ENCODE measurements around the gene ZNF385C.

Gene ZNF385C

DNA sequence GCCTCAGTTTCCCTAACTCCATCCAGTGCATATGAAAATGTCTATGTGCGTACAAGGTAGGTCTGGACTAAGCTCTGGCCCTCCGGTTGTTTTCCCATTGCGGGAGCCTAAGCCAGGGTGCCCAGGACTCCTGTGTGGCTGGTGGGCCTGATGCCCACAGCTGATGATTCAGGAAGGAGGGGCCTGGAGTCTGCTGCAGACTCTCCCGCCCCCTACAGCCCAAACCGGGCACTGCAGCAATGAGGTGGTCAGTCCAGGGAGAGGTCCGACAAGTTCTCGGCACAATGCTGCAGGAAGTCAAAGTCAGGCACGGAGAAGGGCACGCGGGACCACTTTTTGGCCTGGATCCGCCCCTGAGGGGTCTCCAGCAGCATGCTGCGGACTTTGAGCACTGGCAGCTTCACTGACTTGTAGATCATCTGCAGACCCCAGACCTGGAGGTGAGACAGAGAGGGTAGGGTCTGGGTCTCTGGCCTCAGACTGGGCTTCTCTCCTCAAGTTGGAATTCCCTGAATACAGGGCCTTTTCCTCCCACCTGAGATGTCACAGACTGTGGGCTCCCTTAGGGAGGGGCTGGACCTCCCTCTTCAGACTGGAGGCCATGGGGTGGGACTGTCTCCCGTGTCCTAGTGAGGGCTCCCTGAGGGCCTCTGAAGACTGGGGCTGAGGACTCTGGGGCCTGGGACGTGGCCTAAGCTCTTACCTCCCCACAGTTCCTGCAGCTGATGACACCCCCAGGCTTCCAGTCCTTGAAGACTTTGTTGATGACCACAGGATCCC, 3.4 kb upstream of the ZNF385C start:
- no peak overlapping the region for H3K4me3 Mint-ChIP-seq
- H3K36me3 Mint-ChIP-seq, result peaks cover 5% of the 10 kb centered on the region
- no peaks in the 10 kb centered on the region for H3K9me3 Mint-ChIP-seq
- H3K4me1 Mint-ChIP-seq, result peaks cover 8% of the 10 kb centered on the region
- peaks cover 3% of the 10 kb centered on the region for H3K27me3 Mint-ChIP-seq
- no peak overlapping the region for H3K27ac Mint-ChIP-seq

DNA sequence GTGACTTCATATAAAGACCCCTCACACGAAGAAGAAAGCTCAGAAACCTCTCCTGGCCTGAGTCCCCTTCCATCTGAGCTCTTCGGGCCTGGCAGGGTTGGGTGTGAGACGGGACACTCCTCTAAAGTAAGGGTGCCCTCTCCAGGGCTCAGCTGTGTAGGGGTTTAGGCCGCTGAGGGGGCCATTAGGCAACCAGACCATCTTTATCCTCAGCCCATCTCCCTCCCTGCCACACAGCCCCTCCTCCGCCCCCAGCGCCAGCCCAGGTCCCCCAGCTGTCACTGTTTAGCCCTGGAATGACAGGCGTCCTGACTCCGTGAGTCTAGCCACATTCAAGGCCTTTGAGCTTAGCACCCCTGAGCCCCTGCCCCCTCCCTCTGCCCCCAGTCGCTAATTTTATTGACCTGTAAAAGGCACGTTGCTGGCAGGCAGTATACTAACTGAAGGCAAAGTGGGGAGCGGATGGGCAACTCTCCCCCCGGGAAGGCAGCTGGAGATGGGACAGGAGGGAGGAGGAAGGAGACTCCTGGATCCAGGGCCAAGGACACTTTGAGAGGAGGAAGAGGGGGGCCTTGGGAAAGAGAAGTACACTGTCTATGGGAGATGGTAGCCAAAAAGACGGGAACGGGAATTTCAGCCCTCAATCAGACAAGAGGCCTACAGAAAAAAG, 592 bp upstream of the ZNF385C start:
- Mint-ChIP-seq H3K27me3 (peaks cover 7% of the 10 kb centered on the region), H3K9me3 (no peaks in the 10 kb centered on the region), H3K4me1 (peaks cover 8% of the 10 kb centered on the region), H3K27ac (no peak overlapping the region), H3K4me3 (peak overlapping the region; percentile 39), H3K36me3 (peaks cover 3% of the 10 kb centered on the region)

DNA sequence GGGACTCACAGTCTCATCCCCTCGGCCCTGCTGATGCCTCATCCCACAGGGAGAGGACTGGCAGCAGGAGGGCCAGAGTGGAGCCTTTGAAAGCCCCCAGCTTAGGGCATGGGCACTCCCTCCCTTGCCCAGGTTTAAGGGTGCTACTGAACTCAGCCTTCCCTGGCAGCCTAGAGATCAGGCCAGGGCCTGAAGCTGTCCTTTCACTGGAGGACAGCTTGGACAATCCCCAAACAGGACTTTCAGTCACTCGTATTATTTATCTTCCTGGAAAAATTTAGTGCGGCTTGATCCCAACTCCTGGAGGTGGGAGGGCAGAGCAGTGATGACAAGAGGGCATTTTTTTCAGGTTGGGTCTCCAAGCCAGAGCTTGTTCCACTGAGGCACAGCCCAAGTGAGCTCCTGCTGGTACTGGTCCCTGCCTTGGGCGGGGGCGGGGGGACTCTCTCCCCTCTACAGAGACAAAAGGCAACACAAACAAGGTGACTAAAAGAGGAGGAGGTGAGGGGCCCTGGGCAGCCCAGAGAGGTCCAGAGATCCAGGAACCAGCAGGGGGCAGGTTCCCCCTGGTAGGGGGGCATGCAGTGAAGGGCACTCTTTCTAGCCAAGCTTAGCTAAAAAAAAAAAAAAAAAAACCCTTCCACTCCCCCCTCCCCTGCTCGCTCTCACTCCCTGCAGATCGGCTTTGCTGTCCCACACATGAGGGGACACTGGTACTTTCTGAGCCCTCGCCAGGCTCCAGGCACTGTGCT, 1.7 kb downstream of the ZNF385C start:
- peaks cover 8% of the 10 kb centered on the region for H3K4me1 Mint-ChIP-seq
- H3K27me3 Mint-ChIP-seq, result peaks cover 7% of the 10 kb centered on the region
- H3K9me3 Mint-ChIP-seq, result no peaks in the 10 kb centered on the region
- no peaks in the 10 kb centered on the region for H3K36me3 Mint-ChIP-seq
- no peak overlapping the region for H3K4me3 Mint-ChIP-seq
- no peak overlapping the region for H3K27ac Mint-ChIP-seq

DNA sequence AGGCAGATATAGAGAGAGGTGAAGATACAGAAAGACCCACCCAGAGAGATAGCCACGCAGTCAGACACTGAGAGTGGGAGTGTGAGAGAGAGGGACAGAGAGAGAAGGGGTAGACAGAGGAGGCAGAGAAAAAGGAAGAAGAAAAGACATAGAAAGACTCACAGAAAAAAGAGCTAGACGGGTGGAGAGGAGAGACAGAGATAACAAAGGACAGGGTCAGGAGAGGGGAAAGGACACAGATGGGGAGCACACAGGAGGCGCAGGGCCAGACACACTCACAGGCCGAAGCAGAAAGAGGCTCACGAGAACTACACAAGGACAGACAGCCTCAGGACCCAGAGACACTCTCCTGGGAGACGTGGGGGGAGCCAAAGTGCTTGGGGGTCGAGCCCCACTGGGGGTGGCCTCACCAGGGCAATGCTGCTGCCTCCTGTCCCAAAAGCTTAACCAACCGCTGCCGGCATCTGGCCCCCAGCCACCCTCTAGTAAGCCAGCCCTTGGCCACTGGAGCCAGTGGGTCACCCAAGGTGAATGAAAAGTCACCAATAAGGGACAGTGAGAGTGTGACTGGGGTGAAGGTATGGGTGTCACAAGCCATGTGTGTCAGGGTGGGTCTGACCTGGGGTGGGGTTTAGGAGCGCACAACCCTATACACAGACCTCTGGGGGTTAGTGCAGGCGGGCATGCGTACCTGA, 3.8 kb downstream of the ZNF385C start:
- Mint-ChIP-seq H3K4me3 (no peak overlapping the region), H3K9me3 (no peaks in the 10 kb centered on the region), H3K27me3 (peaks cover 7% of the 10 kb centered on the region), H3K4me1 (peaks cover 8% of the 10 kb centered on the region), H3K36me3 (no peaks in the 10 kb centered on the region), H3K27ac (no peak overlapping the region)

DNA sequence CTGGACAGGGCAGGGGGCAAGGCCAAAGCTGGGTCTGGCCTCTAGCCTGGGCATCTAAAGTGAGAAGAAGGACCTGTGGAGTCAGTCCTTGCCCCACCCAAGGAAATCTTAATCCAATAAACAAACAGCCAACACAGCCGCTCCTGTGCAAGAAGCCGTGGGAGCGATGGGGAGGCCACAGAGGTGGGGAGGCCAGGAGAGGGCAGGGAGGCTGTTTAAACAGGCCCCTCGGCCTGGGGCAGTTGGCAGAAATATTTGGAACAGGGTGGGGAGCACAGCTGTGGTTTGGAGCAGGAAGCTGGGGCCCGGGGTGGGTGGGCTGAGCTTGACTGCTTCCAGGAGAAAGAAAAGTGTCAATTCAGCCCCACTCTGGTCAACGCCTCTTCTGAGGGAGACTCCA, 5.3 kb downstream of the ZNF385C start:
- no peaks in the 10 kb centered on the region for H3K9me3 Mint-ChIP-seq
- no peak overlapping the region for H3K27ac Mint-ChIP-seq
- no peak overlapping the region for H3K4me3 Mint-ChIP-seq
- no peaks in the 10 kb centered on the region for H3K36me3 Mint-ChIP-seq
- H3K27me3 Mint-ChIP-seq, result peaks cover 10% of the 10 kb centered on the region
- H3K4me1 Mint-ChIP-seq, result peaks cover 6% of the 10 kb centered on the region

DNA sequence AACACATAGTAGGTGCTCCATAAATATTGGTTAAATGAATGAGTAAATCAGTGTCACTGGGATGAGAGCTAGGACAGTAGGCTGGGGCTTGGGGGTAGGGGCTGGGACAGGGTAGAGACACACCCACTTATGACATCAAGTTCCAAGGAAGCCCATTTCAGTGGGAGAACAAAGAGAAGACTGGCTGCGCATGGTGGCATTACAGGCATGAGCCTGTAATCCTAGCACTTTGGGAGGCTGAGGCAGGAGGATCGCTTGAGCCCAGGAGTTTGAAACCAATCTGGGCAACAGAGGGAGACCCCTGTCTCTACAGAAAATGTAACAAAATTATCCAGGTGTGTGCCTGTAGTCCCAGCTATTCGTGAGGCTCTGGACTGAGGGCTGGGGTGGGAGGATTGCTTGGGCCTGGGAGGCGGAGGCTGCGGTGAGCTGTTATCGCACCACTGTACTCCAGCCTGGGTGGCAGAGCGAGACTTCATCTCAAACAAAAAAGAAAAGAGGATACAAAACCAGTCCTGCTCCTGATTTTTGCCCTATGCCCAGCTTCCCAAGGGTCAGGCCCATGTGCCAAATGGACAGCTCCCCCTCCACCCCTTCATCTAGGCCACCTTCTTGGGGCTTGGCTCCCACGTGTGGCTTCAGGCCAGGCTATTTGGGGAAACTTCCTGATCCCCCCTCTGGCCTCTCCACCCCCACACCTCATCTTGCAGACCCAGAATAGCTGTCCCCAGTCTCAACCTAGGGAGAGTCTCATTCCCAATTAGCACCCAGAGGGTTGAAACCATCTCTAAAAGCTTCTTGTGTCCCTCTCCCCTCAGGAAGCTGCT, 7.1 kb downstream of the ZNF385C start:
- H3K4me3 Mint-ChIP-seq, result no peak overlapping the region
- H3K36me3 Mint-ChIP-seq, result no peaks in the 10 kb centered on the region
- H3K27me3 Mint-ChIP-seq, result peaks cover 7% of the 10 kb centered on the region
- H3K9me3 Mint-ChIP-seq, result no peaks in the 10 kb centered on the region
- H3K27ac Mint-ChIP-seq, result no peak overlapping the region
- no peaks in the 10 kb centered on the region for H3K4me1 Mint-ChIP-seq

DNA sequence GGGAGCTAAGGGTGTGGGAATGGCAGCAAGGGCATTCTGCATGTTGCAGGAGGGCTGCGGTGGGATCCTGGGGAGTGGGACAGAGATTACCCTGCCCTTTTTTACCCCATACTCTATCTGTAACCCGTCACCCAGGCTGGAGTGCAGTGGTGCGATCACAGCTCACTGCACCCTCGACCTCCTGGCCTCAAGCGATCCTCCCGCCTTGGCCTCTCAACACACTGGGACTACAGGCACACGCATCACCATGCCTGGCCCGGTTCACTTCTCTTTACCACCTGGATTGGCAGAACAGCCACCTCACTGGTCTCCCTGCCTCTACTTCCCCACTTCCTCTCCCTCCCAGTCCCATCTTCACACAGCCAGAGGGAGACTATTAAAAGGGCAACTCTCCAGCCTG, 9.5 kb downstream of the ZNF385C start:
- Mint-ChIP-seq H3K9me3 (no peaks in the 10 kb centered on the region), H3K4me3 (no peak overlapping the region), H3K36me3 (no peaks in the 10 kb centered on the region), H3K4me1 (no peaks in the 10 kb centered on the region), H3K27ac (no peak overlapping the region), H3K27me3 (peaks cover 3% of the 10 kb centered on the region)

DNA sequence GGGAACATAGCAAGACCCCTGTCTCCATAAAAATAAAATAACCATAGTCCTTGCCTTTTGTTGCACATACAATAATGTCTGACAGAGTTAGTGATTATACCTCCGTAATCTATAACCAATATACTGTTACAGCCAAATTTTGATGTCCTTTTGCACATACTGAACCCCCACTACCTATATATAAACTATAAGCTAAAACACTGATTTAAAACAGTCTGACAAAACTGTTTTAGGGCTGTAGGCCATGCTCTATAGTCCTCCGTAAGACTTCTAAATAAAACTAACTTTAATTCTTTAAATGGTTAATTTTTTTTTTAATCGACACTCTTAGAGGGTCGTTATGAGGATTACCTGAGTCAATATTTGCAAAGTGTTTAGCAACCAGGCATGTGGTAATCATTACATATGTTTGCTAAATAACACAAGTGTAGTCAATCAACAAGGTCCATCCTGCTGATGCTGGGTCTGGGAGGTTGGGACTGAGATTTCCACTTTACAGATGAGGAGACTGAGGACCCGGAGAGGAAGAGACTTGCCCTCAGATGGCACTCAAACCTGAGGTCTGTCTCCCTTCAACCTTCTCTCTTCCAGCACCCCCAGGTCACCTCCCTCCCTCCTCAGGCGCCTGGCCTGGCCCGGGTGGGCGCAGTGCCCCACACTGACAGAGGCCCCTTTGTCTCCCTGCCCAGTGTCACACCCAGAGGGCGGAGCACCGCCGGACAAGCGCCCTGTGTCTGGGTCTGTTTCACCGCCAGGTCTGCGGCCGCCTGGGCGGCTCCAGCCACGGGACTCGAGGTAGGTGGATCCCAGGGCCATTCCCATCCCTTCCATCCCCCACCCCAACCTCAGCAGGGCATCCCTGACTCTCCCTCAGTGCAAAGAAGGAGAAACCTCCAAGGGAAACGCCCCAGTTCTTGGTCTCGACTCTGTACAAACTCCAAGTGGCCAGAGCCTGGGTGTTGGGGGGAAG, 10.3 kb downstream of the ZNF385C start:
- no peak overlapping the region for H3K27ac Mint-ChIP-seq
- H3K9me3 Mint-ChIP-seq, result no peaks in the 10 kb centered on the region
- H3K36me3 Mint-ChIP-seq, result no peaks in the 10 kb centered on the region
- peaks cover 3% of the 10 kb centered on the region for H3K27me3 Mint-ChIP-seq
- H3K4me1 Mint-ChIP-seq, result no peaks in the 10 kb centered on the region
- H3K4me3 Mint-ChIP-seq, result no peak overlapping the region

DNA sequence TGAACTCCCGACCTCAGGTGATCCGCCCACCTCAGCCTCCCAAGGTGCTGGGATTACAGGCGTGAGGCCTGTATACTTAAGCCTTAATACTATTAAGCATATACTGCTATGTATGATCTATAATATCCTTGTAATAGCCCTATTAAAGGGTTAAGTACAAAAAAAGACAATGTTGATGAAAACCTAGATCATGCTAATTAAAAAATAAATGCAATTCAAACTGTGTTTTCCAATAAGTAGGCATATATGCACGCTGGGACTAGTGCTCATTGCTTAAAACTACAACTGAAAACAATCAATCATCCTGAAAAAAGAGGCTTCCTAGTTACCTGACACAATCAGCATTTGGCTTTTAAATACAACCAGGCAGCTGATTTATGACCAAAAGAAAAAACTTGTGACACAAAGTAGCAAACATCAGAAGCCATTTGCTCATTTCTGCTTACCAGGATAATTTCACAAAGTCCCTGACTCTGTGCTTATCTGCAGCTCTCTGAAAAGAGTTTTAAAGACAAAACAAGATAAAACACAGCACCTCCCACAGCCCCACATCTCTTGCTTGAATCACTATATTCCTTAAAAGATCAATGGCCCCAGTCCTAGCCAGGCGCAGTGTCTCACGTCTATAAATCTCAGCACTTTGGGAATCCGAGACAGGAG, 11.1 kb downstream of the ZNF385C start:
- no peak overlapping the region for H3K27ac Mint-ChIP-seq
- no peak overlapping the region for H3K4me3 Mint-ChIP-seq

DNA sequence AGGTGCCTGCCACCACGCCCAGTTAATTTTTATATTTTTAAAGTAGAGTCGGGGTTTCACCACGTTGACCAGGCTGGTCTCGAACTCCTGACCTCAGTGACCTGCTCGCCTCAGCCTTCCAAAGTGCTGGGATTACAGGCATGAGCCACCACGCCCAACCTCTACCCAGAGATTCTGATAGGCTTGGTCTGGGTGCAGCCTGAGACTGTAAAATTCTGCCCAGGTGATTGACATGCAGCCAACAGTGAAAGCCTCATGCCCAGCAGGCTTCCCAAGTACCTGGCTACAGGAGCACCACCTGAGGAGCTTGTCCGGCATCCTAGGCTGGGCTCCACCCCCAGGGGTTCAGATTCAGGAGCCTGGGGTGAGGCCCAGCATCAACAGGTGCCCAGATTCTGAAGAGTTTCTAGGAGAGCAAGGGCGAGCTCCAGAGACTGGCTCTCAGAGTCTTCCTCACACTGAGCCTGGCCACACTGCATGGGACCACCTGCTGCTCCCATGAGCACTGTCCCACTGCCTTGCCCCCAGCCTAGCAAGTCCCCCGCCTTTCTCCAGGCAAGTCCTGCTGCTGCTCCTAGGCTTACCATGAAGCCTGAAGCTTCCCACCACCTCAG, 16.6 kb downstream of the ZNF385C start:
- no peak overlapping the region for H3K27ac Mint-ChIP-seq
- H3K9me3 Mint-ChIP-seq, result no peaks in the 10 kb centered on the region
- no peaks in the 10 kb centered on the region for H3K27me3 Mint-ChIP-seq

More for the DNA sequence above, 11.1 kb downstream of the ZNF385C start:
- no peaks in the 10 kb centered on the region for H3K9me3 Mint-ChIP-seq
- peaks cover 3% of the 10 kb centered on the region for H3K27me3 Mint-ChIP-seq
- no peaks in the 10 kb centered on the region for H3K4me1 Mint-ChIP-seq
- H3K36me3 Mint-ChIP-seq, result no peaks in the 10 kb centered on the region

DNA sequence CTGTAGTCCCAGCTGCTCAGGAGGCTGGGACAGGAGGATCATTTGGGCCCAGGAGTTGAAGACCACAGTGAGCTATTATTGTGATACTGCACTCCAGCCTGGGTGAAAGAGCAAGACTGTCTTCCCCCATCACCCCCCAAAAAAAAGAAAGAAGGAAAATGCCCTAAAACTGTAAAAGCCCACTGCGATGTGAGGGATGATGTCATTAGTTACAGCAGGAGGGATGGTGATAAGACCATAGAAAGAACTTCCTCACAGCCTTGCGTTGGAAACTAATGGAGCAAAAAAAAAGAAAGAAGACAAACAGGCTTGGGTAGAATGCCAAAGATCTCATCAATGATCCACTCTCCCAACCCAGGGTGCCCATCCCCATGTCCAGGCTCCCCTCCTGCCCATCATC, 18.7 kb downstream of the ZNF385C start:
- Mint-ChIP-seq H3K27me3 (peaks cover 5% of the 10 kb centered on the region), H3K4me3 (no peak overlapping the region), H3K36me3 (no peaks in the 10 kb centered on the region), H3K27ac (no peak overlapping the region), H3K9me3 (no peaks in the 10 kb centered on the region), H3K4me1 (no peaks in the 10 kb centered on the region)

More for the DNA sequence above, 16.6 kb downstream of the ZNF385C start:
- Mint-ChIP-seq H3K4me1 (no peaks in the 10 kb centered on the region), H3K36me3 (no peaks in the 10 kb centered on the region), H3K4me3 (no peak overlapping the region)

DNA sequence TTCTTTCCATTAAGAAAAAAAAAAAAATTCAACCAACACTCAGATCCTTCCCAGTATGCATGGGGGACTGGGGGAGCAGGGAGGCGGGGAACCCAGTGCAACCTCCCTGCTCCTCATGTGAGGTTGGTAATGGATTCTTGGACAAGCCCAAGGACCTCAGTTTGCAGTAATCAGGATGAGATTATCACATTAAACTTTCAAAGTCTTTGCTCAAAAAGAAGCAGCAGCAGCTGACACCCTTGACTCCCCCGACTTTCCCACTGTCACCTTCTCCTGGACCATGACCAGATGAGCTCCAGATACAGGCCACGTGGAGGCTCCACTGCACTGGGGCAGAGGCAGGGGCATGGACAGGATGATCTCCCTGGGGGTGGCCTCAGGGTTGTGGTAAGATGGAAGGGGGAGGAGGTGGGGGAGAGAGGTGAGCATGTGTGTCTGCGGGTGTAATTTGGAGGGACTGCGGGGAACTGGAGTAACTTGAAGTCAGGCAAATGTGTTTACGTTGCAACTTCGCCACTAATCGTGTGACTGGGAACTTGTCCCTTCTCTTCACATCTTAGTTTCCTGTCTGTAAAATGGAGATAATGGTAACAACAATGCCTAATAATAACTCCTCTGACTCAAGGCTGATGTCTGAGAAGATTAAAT, 19.8 kb downstream of the ZNF385C start:
- no peak overlapping the region for H3K27ac Mint-ChIP-seq
- H3K9me3 Mint-ChIP-seq, result no peaks in the 10 kb centered on the region
- no peaks in the 10 kb centered on the region for H3K36me3 Mint-ChIP-seq
- H3K27me3 Mint-ChIP-seq, result peaks cover 9% of the 10 kb centered on the region
- H3K4me1 Mint-ChIP-seq, result no peaks in the 10 kb centered on the region
- no peak overlapping the region for H3K4me3 Mint-ChIP-seq

DNA sequence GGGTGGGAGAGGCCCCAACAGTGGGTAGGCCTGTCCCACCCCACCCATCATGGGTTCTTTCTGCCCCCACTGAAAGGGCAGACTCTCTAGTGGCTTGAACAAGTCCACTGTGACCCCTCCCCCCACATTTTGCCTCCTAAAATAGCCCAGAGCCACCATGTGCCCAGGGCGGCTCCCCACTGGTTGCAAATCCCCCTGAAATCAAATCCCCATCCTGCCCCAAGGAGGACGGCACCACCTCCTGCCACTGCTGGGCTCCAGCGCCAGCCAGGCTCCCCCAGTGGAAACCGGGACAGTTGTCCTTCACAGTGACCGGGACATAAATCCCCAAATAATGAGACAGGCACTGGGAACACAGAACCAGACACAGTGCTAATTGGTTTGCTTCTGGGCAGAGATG, 20.5 kb downstream of the ZNF385C start:
- Mint-ChIP-seq H3K9me3 (no peaks in the 10 kb centered on the region), H3K27me3 (peaks cover 11% of the 10 kb centered on the region), H3K4me1 (no peaks in the 10 kb centered on the region), H3K4me3 (no peak overlapping the region), H3K27ac (no peak overlapping the region), H3K36me3 (no peaks in the 10 kb centered on the region)

Measured in activated naive CD4-positive, alpha-beta T cell treated with anti-CD3 and anti-CD28 coated beads, Interleukin-2, amount 50 U/mL, for 24 hours (primary cell).